Measurements from ENCODE around the gene TMC3.

DNA sequence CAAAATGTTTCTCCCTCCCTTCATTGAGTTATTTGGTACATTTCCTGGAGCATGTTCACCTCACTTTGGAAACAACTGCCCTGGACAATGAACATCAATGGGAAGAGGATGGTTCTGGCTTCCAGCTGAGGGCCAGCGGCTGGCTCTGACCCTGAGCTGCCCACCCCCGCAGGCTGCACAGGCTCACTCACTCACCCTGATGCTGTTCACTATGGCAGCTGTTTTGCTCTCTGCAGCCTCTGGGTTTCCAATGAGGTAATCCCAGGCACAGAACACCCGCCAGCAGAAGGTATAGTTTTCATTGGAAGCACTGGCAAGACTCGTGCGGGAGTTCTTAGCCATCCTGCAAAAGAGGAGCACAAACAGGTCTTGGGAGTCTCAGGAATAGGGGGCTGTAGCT, 17.8 kb downstream of the TMC3 start:
- TF ChIP-seq, protein P1, sequence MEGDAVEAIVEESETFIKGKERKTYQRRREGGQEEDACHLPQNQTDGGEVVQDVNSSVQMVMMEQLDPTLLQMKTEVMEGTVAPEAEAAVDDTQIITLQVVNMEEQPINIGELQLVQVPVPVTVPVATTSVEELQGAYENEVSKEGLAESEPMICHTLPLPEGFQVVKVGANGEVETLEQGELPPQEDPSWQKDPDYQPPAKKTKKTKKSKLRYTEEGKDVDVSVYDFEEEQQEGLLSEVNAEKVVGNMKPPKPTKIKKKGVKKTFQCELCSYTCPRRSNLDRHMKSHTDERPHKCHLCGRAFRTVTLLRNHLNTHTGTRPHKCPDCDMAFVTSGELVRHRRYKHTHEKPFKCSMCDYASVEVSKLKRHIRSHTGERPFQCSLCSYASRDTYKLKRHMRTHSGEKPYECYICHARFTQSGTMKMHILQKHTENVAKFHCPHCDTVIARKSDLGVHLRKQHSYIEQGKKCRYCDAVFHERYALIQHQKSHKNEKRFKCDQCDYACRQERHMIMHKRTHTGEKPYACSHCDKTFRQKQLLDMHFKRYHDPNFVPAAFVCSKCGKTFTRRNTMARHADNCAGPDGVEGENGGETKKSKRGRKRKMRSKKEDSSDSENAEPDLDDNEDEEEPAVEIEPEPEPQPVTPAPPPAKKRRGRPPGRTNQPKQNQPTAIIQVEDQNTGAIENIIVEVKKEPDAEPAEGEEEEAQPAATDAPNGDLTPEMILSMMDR (IDR thresholded peaks at IDR 0.05; ENCODE audit: low read depth, low read length), result no peak
- TF ChIP-seq EZH2phosphoT487 (IDR thresholded peaks at IDR 0.05; ENCODE audit: low read depth), result no peak
